ENCODE data around the gene SLC2A2.

SLC2A2 gene

GRCh38 chr3:171038342-171038741 lies 11.8 kb upstream of the SLC2A2 start:
- no peak for DNase-seq (ENCODE audit: low read depth in 2 of 3, low spot score in 2 of 3)

GRCh38 chr3:171028779-171029232 lies 2.3 kb upstream of the SLC2A2 start:
- no peak for DNase-seq (ENCODE audit: low read depth in 2 of 3, low spot score in 2 of 3)

GRCh38 chr3:171028025-171028778 lies 1.7 kb upstream of the SLC2A2 start:
- peak; percentile 10 to 45 (median 17) for DNase-seq (ENCODE audit: low read depth in 2 of 3, low spot score in 2 of 3)

- DNase-seq (ENCODE audit: low read depth in 2 of 3, low spot score in 2 of 3) = no peak
These were observed 3.0 kb downstream of the SLC2A2 start for GRCh38 chr3:171023566-171023965.

GRCh38 chr3:171021377-171021776 lies 5.1 kb downstream of the SLC2A2 start:
- DNase-seq (ENCODE audit: low read depth in 2 of 3, low spot score in 2 of 3) = no peak

GRCh38 chr3:171018156-171018935 lies 8.2 kb downstream of the SLC2A2 start:
- no peak for DNase-seq (ENCODE audit: low read depth in 2 of 3, low spot score in 2 of 3)

- DNase-seq (ENCODE audit: low read depth in 2 of 3, low spot score in 2 of 3) = no peak
These were observed 12.4 kb downstream of the SLC2A2 start for GRCh38 chr3:171013822-171014748.

GRCh38 chr3:171011873-171012336 lies 14.6 kb downstream of the SLC2A2 start:
- DNase-seq (ENCODE audit: low read depth in 2 of 3, low spot score in 2 of 3) = no peak

GRCh38 chr3:171011109-171011872 lies 15.2 kb downstream of the SLC2A2 start:
- DNase-seq (ENCODE audit: low read depth in 2 of 3, low spot score in 2 of 3) = no peak

- no peak for DNase-seq (ENCODE audit: low read depth in 2 of 3, low spot score in 2 of 3)
These were observed 19.2 kb downstream of the SLC2A2 start for GRCh38 chr3:171007316-171007715.

GRCh38 chr3:171005648-171006047 lies 20.9 kb downstream of the SLC2A2 start:
- no peak for DNase-seq (ENCODE audit: low read depth in 2 of 3, low spot score in 2 of 3)

GRCh38 chr3:171001957-171002694 lies 24.4 kb downstream of the SLC2A2 start:
- DNase-seq (ENCODE audit: low read depth in 2 of 3, low spot score in 2 of 3) = no peak

- DNase-seq (ENCODE audit: low read depth in 2 of 3, low spot score in 2 of 3) = no peak
These were observed 25.1 kb downstream of the SLC2A2 start for GRCh38 chr3:171001250-171001893.

- DNase-seq (ENCODE audit: low read depth in 2 of 3, low spot score in 2 of 3) = no peak
These were observed 26.2 kb downstream of the SLC2A2 start for GRCh38 chr3:171000281-171000680.

GRCh38 chr3:170999737-171000242 lies 26.7 kb downstream of the SLC2A2 start:
- DNase-seq (ENCODE audit: low read depth in 2 of 3, low spot score in 2 of 3) = no peak

GRCh38 chr3:170997961-170998913 lies 28.3 kb downstream of the SLC2A2 start:
- DNase-seq (ENCODE audit: low read depth in 2 of 3, low spot score in 2 of 3) = no peak

GRCh38 chr3:170992854-170993253 lies 33.7 kb downstream of the SLC2A2 start:
- DNase-seq (ENCODE audit: low read depth in 2 of 3, low spot score in 2 of 3) = no peak

GRCh38 chr3:170991664-170992063 lies 34.9 kb downstream of the SLC2A2 start:
- DNase-seq (ENCODE audit: low read depth in 2 of 3, low spot score in 2 of 3) = no peak
